Measurements from ENCODE around the gene FSTL5. TPM values are rescaled to one million over a fixed set of nuclear protein-coding genes. Genes with fewer than 3 reads are reported as not detected.

The FSTL5 gene
- total and polyA plus RNA-seq, 2 experiments from 2014 or later, result 0.06 to 0.49 TPM

DNA sequence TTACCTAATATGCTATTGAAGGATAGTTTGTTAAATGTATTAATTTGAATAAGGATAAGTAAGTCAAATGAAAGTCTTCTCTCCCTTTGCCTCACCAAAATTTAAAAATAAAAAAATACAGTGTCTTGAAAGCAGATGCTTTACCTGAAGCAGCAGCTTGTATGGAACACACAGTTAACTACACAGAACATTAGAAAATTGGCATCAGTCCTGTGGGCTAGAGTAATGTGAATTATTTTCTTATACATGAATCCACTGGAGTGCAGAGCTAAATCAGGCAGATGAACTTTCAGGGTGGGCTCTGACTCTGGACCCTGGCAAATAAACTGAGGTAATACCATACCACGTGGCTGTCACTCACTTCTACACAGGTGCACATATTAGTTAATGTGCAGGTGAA is 348.0 kb downstream of the FSTL5 start (continued):
- TF ChIP-seq, protein P1, sequence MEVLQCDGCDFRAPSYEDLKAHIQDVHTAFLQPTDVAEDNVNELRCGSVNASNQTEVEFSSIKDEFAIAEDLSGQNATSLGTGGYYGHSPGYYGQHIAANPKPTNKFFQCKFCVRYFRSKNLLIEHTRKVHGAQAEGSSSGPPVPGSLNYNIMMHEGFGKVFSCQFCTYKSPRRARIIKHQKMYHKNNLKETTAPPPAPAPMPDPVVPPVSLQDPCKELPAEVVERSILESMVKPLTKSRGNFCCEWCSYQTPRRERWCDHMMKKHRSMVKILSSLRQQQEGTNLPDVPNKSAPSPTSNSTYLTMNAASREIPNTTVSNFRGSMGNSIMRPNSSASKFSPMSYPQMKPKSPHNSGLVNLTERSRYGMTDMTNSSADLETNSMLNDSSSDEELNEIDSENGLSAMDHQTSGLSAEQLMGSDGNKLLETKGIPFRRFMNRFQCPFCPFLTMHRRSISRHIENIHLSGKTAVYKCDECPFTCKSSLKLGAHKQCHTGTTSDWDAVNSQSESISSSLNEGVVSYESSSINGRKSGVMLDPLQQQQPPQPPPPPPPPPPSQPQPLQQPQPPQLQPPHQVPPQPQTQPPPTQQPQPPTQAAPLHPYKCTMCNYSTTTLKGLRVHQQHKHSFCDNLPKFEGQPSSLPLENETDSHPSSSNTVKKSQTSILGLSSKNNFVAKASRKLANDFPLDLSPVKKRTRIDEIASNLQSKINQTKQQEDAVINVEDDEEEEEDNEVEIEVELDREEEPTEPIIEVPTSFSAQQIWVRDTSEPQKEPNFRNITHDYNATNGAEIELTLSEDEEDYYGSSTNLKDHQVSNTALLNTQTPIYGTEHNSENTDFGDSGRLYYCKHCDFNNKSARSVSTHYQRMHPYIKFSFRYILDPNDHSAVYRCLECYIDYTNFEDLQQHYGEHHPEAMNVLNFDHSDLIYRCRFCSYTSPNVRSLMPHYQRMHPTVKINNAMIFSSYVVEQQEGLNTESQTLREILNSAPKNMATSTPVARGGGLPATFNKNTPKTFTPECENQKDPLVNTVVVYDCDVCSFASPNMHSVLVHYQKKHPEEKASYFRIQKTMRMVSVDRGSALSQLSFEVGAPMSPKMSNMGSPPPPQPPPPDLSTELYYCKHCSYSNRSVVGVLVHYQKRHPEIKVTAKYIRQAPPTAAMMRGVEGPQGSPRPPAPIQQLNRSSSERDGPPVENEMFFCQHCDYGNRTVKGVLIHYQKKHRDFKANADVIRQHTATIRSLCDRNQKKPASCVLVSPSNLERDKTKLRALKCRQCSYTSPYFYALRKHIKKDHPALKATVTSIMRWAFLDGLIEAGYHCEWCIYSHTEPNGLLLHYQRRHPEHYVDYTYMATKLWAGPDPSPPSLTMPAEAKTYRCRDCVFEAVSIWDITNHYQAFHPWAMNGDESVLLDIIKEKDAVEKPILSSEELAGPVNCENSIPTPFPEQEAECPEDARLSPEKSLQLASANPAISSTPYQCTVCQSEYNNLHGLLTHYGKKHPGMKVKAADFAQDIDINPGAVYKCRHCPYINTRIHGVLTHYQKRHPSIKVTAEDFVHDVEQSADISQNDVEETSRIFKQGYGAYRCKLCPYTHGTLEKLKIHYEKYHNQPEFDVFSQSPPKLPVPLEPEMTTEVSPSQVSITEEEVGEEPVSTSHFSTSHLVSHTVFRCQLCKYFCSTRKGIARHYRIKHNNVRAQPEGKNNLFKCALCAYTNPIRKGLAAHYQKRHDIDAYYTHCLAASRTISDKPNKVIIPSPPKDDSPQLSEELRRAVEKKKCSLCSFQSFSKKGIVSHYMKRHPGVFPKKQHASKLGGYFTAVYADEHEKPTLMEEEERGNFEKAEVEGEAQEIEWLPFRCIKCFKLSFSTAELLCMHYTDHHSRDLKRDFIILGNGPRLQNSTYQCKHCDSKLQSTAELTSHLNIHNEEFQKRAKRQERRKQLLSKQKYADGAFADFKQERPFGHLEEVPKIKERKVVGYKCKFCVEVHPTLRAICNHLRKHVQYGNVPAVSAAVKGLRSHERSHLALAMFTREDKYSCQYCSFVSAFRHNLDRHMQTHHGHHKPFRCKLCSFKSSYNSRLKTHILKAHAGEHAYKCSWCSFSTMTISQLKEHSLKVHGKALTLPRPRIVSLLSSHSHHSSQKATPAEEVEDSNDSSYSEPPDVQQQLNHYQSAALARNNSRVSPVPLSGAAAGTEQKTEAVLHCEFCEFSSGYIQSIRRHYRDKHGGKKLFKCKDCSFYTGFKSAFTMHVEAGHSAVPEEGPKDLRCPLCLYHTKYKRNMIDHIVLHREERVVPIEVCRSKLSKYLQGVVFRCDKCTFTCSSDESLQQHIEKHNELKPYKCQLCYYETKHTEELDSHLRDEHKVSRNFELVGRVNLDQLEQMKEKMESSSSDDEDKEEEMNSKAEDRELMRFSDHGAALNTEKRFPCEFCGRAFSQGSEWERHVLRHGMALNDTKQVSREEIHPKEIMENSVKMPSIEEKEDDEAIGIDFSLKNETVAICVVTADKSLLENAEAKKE (CRISPR knock-in tag; IDR thresholded peaks at IDR 0.05), result no peak

DNA sequence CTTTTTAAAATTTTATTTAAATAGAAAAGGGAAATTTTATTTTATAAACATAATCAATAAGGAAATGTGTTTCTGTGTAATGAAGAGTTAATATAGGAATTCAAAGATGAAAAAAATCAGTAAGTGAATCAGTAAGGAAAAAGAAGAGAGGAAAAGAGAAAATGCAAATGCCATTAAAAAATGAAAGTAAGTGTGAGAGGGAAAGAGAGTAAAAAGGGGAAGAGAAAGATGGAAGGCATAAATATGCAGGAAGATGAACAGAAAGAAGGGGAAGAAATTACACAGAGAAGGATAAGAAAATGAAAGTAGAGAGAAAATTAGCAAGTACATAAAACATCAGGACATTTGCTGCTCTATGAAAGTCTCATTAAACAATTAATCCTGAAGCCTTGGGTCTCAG is 349.9 kb downstream of the FSTL5 start:
- Mint-ChIP-seq H3K36me3 (ENCODE audit: low read depth) (no peaks in the 10 kb centered on the region), H3K27ac (peak overlapping the region; percentile 38; the same call in 1 of the 2 replicates), H3K4me3 (no peak overlapping the region), H3K9me3 (no peaks in the 10 kb centered on the region), H3K4me1 (peaks cover 3% of the 10 kb centered on the region), H3K27me3 (ENCODE audit: insufficient read depth, low read depth, poor library complexity) (no peaks in the 10 kb centered on the region)
- H3K4me1 ChIP-seq (ENCODE audit: insufficient read depth), result no peaks in the 10 kb centered on the region
- no peaks in the 10 kb centered on the region for H3K9me2 ChIP-seq (ENCODE audit: insufficient read depth)
- DNase-seq (ENCODE audit: low spot score) (no peak), ATAC-seq (no peak)
- no peak overlapping the region for H3K4me3 ChIP-seq
- no peaks in the 10 kb centered on the region for H3K27me3 ChIP-seq (ENCODE audit: insufficient read depth)
- no peaks in the 10 kb centered on the region for H4K20me1 ChIP-seq (replicated peaks; ENCODE audit: insufficient read depth)
- no peak overlapping the region for H3K27ac ChIP-seq (ENCODE audit: low read depth)
- H2AFZ ChIP-seq, result no peak overlapping the region
- no peaks in the 10 kb centered on the region for H3K79me2 ChIP-seq (replicated peaks; ENCODE audit: insufficient read depth)
- no peaks in the 10 kb centered on the region for H3F3A ChIP-seq (replicated peaks; ENCODE audit: low read depth)
- no peak overlapping the region for H3K4me2 ChIP-seq
- no peaks in the 10 kb centered on the region for H3K36me3 ChIP-seq (ENCODE audit: insufficient read depth)
- no peak for TF ChIP-seq ZNF331 (CRISPR knock-in tag; IDR thresholded peaks at IDR 0.05; ENCODE audit: low read depth)
- TF ChIP-seq JUNB (IDR thresholded peaks at IDR 0.05; ENCODE audit: unreplicated experiment), result no peak
- TF ChIP-seq EZH2 (IDR thresholded peaks at IDR 0.05; ENCODE audit: low read depth, unreplicated experiment), result no peak
- TF ChIP-seq, protein P1 (CRISPR knock-in tag; IDR thresholded peaks at IDR 0.05), result no peak
- TF ChIP-seq CREB1 (CRISPR knock-in tag; IDR thresholded peaks at IDR 0.05; ENCODE audit: low read depth), result no peak
- TF ChIP-seq, protein P2, sequence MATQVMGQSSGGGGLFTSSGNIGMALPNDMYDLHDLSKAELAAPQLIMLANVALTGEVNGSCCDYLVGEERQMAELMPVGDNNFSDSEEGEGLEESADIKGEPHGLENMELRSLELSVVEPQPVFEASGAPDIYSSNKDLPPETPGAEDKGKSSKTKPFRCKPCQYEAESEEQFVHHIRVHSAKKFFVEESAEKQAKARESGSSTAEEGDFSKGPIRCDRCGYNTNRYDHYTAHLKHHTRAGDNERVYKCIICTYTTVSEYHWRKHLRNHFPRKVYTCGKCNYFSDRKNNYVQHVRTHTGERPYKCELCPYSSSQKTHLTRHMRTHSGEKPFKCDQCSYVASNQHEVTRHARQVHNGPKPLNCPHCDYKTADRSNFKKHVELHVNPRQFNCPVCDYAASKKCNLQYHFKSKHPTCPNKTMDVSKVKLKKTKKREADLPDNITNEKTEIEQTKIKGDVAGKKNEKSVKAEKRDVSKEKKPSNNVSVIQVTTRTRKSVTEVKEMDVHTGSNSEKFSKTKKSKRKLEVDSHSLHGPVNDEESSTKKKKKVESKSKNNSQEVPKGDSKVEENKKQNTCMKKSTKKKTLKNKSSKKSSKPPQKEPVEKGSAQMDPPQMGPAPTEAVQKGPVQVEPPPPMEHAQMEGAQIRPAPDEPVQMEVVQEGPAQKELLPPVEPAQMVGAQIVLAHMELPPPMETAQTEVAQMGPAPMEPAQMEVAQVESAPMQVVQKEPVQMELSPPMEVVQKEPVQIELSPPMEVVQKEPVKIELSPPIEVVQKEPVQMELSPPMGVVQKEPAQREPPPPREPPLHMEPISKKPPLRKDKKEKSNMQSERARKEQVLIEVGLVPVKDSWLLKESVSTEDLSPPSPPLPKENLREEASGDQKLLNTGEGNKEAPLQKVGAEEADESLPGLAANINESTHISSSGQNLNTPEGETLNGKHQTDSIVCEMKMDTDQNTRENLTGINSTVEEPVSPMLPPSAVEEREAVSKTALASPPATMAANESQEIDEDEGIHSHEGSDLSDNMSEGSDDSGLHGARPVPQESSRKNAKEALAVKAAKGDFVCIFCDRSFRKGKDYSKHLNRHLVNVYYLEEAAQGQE (IDR thresholded peaks at IDR 0.05; ENCODE audit: unreplicated experiment), result no peak
